ENCODE data around the gene MROH9. TPM values are rescaled to one million over a fixed set of nuclear protein-coding genes. Genes with fewer than 3 reads are reported as not detected.

The MROH9 gene
- total RNA-seq, 1 donor, result under 0.01 TPM

- H3K27ac ChIP-seq (ENCODE audit: low read depth, low read length), result no peak overlapping the region
- no peaks in the 10 kb centered on the region for H3K79me2 ChIP-seq (ENCODE audit: insufficient read depth, low read length)
- no peaks in the 10 kb centered on the region for H3K36me3 ChIP-seq (ENCODE audit: insufficient read depth, low read length)
- no peaks in the 10 kb centered on the region for H4K20me1 ChIP-seq (ENCODE audit: insufficient read depth, low read length)
- no peak for TF ChIP-seq CTCF (IDR thresholded peaks at IDR 0.05; ENCODE audit: extremely low read depth, low read depth, low read length)
- H3K27me3 ChIP-seq (ENCODE audit: insufficient read depth, low read length), result no peaks in the 10 kb centered on the region
- no peaks in the 10 kb centered on the region for H3K9me3 ChIP-seq (ENCODE audit: low read depth, low read length)
- DNase-seq (ENCODE audit: insufficient read length, low spot score, missing footprints), result no peak
- no peak overlapping the region for H3K4me3 ChIP-seq (ENCODE audit: insufficient read depth, low read length)
- peaks cover 10% of the 10 kb centered on the region for H3K4me1 ChIP-seq (ENCODE audit: insufficient read depth, low read length)
- no peak overlapping the region for H2AFZ ChIP-seq (ENCODE audit: low read length)
- H3K4me2 ChIP-seq (ENCODE audit: insufficient read depth, low read length), result no peak overlapping the region
These were observed 178.0 kb downstream of the MROH9 start for GRCh38 chr1:171113382-171113781.

Small RNA genes within 50 kb of the gene (small RNA-seq; reads per million reads assigned to genes)
- gene MIR1295A, result 0.37 reads per million

Other genes with a start within 250 kb of the MROH9 start
- gene FMO3, start 155.4 kb downstream of the MROH9 start, total RNA-seq, result 44.5 and 63.9 TPM in 2 replicates
- 2.7 and 2.9 TPM in 2 replicates for gene FMO2, start 249.8 kb downstream of the MROH9 start, total RNA-seq